Activated CD8-positive, alpha-beta memory T cell treated with anti-CD3 and anti-CD28 coated beads, Interleukin-2, amount 50 U/mL, for 1 hour (primary cell): ENCODE results near the gene ACOT7.
"Not testable (repeated sequence)": the region's sequence is repeated elsewhere in the genome, so short reads cannot be mapped to it uniquely, and the experiment has no call there.

Experiments used
- DNase-seq: peaks from one replicate; pipeline ENCODE4 v3.0.0-alpha.2; 2020; ENCODE audit errors: extremely low read depth

Gene ACOT7

DNA sequence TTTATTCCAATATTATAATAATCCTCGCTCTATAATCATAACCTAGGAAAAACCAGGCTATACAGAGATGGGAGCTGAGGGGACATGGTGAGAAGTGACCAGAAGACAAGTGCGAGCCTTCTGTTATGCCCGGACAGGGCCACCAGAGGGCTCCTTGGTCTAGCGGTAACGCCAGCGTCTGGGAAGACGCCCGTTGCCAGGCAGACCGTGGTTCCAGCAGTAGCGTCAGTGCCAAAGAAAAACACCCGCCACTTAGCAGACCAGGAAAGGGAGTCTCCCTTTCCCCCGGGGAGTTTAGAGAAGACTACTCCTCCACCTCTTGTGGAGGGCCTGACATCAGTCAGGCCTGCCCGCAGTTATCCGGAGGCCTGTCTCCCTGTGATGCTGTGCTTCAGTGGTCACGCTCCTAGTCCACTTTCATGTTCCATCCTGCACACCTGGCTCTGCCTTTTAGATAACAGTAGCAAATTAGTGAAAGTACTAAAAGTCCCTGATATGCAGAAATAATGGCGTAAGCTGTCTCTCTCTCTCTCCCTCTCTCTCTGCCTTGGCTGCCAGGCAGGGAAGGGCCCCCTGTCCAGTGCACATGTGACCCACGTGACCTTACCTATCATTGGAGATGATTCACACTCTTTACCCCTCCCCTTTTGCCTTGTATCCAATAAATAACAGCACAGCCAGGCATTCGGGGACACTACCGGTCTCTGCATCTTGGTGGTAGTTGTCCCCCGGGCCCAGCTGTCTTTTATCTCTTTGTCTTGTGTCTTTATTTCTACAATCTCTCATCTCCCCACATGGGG is 30.3 kb downstream of the ACOT7 start:
- not testable (repeated sequence) for DNase-seq

DNA sequence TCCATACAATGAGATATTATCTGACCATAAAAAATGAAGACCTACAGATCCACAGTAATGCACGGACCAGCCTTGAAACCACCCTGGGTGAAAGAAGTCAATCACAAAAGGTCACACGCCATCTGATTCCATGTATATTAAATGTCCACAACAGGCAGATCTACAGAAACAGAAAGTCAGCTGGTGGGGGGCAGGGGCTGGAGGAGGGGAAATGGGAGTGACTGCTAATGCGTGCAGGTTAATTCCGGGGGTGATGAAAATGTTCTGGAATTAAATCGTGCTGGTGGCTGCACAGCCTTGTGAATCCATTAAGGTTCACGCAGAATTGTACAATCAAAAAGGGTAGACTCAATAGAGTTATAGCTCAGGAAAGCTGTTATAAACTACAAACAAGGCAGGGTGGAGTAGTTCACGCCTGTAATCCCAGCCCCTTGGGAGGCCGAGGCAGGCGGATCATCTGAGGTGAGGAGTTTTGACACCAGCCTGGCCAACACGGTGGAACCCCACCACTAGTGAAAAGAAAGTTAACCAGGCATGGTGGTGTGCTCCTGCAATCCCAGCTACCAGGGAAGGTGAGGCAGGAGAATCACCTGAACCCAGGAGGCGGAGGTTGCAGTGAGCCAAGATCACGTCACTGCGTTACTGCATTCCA is 32.3 kb downstream of the ACOT7 start:
- no peak for DNase-seq

DNA sequence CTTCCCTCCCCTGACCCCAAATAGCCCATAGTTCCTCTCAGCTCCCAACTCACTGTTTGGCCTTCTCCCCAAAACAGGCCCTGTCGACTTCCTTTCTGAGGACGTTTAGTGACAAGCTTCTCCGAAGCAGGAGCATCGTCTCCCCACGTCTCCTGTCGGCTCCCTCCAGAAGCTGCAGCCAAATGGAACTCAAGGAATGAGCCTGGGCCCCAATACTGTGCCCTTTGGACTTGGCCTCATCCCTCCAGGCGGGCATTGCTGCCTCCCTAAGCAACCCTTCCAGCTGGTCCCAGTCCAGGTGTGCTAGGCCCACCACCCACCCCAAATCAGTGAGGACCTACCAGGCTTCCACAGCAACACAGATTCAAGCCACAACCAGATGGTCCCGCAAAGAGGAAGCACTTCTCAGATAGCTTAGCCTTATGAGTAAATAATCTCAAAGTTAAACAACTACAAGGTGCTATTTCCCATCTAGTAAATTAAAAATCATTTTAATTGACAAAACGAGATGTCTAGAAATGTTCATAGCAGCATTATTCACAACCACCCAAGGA is 33.0 kb downstream of the ACOT7 start:
- no peak for DNase-seq

DNA sequence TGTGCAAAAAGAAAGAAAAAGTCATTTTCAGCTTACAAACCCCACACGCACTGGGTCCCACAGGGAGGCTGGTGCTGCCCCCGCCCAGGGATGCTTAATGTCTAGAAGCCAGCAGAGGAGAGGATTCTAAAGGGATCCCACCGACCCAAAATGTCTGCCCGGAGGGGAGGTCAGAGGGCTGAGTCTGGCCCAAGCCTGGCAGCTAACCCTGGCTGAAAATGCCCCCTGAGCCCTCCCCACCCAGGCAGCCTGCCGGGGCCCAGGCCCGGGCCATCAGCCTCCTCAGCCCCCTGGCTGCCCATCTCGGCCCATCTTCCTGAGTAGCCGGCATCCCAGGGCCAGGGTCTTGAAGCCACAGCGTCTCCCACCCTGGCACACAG is 33.5 kb downstream of the ACOT7 start:
- no peak for DNase-seq

DNA sequence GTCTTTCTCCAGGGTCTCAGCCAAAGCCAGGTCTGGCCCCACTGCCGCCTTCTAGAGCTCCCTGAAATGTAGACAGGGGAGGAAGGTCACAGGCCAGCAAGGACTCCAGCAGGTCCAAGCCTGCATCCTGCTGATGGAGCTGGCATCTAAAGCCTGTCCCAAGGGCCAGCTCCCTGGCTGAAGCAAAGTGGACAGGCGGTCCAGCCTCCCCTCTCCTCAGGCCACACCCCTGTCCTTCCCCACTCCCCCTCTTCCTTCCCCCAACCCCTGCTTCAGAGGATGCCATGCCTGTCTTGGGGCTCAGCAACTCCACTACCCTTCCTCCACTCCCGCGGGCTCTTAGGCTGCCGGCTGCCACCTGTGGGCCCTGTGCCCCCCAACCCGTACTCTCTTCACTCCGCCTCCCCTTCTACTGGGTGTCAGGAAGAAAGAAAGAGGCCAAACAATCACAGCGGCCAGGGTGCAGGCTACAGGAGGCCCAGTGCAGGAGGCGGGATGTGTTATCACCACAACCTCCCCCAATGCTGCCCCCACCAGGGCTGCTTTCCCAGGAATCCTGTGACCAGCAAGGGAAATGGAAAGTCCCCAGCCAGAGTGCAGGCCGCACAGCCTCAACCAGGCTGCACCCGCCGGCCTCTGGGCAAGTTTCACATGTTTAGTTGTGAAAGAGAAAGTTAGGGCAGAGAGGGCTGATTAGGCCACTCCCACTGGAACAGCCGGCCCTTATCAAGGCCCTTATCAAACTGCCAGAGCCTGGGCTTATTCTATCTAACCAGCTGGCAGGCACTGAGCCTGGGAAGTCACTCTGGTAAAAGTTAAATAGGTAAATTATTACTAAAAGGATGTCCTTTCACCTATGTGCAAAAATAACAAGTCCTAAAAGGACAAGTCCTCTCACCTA is 34.1 kb downstream of the ACOT7 start:
- no peak for DNase-seq

DNA sequence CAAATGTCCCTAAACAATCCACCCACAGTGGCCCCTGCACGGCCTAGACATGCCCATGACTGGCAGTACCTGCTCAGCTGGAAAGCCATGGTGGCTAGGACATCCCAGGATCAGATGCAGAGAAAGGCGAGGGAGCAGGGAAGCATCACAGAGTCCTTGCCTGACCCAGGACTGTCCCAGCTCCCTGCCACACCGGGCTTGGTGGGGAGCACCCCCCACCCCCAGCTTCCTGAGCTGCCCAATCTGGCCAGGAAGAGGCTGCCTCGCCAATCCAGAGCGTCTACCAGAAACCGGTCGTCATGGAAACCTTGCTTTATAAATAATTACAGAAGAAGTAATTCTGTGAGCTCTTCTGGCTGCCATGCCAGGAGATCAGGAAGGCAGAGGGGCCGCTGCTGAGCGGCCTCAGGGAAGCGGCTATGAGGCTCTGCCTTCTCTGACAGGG is 34.8 kb downstream of the ACOT7 start:
- DNase-seq: no peak

DNA sequence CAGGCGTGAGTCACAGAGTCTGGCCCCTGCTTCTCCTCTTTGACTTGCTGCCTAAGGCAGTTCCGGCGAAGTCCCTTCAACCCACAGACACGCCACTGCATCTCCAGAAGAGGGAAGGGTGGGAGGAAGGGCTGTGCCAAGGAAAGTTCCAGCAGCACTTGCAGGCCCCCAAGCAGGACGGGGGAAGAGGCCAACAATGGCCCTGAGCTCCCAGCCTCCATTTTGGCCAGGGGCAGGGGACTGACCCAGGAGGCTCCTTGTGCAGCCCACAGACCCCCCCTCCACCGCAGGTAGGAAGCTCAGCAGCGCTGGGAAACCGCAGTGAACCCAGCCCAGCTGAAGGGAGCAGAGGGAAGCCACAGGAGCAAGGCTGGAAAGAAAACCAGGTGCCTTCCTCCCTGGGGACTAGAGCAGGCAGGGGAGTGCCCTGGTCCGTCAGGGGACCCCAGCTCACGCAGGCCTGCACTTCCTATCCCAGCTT is 35.4 kb downstream of the ACOT7 start:
- DNase-seq: no peak

DNA sequence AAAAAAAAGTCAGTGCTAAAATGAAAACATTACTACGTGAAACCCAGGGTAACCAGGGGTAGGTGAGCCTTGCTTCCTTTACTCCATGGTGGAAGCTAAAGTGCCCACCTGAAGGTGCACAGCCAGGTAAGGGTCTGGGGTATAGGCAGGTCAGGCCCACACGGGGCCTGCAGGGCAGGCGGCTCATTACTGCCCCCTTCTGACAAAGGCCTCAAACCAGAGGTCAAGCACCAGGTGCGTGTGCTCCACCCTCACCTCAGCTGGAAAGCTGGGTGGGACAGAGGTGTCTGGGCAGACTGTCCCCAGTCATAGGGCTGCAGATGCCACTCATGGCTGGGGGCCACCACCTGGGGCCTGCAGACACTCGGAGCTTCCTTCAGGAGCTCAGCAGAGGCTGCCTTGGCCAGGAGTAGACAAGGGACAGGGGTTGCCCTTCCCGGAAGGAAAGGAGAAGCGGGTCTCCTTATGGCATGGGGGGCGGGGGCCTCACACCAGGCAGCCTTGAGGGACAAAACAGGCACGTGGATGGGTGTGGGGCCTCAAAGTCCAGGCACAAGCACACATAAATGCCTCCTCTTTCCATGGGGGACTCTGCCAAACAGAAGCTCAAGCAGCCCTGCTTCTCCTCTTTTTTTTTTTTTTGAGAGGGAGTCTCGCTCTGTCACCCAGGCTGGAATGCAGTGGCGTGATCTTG is 36.2 kb downstream of the ACOT7 start:
- DNase-seq: no peak

DNA sequence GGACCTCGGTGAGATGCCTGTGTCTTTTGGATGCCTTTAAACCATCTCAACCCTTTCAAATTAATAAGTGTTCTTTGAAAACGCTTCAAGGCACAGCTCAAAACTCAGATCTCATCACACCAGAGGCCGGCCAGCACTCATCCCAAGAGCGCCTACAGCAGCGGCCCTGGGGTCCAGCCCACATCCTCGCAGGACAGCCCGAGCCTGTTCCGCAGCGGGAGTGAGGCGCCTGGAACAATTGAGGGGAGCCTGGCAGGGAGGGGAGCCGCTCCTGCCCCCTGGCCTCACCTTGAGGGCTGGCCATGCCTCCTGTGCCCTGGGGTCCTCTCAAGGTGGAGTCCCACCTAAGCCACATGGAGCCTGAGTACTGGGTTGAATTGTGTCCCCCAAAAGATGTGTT is 37.9 kb downstream of the ACOT7 start:
- DNase-seq: no peak

DNA sequence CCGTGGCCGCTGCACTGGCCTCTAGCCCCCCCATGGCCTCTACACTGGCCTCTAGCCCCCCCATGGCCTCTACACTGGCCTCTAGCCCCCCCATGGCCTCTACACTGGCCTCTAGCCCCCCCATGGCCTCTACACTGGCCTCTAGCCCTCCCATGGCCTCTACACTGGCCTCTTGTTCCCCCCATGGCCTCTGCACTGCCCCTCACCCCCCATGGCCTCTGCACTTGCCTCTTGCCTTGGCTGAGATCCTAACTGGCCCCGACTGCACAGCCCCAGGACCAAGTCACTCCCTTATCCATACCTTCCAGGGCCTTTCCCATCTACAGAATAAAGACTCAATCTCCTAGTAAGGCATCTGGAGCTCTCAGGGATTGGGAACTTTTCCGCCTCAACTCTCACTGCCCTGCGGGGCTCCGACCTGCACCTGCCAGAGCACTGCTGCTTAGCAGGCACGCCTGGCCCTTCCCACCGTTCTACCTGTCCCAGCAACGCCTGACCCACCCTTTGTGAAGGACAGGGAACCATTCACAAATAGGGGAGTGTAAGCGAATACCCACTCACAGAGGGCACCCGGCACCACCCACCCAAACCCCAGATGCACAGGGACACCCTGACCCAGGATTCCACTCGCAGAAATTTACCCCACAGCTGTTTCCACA is 38.8 kb downstream of the ACOT7 start:
- no peak for DNase-seq

DNA sequence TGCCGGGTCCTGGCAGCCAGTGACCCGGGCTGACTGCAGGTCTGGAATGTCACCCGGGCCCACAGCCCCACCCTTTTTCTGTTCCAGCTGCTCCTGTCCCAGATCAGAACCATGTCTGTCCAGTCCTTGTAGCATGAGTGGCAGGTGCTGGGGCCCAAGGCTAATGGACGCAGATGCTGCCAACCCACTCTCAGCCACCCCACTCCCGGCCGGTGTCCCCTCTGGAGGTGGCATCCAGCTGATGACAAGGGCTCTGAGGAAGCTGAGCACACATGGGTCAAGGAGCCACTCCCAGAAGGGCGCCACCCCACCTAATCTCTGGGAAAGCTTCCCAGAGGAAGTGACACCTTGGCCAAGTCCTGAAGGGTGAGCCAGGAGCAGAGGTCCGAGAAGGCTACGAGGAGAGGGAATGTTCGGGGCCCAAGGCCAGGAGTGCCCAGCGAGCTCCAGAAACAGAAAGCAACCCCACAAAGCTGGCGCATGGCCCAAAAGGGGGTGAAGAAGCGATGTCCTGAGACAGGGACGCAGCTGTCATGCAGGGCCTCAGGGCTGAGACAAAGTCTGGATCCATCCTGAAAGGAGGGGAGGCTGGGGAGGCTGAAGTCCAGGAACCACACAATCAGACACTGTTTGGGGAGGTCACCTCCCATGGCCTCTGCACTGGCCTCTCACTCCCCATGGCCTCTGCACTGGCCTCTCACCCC is 39.5 kb downstream of the ACOT7 start:
- no peak for DNase-seq

DNA sequence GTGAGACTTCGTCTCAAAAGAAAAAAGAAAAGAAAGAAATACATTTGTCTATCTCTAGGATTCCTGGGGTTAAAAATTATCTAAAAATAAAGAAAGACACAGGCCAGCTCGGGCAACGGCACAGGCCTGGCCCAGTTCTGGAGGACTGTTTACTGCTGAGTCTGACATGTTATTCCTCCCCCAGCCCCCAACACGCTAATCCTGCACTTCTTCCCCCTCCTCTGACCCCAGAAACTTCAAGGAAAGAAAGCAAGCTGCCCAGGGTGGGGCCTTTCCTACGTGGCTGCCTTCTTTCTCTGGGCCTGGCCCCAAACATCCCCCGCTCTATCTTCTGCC is 40.0 kb downstream of the ACOT7 start:
- no peak for DNase-seq

DNA sequence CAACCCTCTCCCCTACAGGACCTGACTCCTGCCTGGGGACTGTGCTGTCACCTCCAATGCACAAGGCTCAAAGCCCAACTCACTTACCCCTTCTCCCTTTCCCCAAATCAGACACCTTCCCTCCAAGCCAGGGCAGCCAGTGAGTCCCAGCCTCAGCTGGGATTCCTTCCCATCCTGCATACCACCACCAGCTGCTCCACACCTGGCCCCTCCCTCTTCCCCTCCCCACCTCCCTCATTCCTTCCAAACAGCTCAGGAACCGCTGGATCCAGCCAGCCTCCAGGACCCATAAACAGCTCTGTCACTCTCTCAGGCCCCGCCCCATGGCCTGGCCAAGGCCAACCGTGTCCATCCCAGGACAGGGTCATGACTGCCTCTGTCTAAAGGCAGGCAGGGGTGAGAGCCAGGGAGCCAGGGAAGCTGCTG is 41.4 kb downstream of the ACOT7 start:
- DNase-seq: no peak

DNA sequence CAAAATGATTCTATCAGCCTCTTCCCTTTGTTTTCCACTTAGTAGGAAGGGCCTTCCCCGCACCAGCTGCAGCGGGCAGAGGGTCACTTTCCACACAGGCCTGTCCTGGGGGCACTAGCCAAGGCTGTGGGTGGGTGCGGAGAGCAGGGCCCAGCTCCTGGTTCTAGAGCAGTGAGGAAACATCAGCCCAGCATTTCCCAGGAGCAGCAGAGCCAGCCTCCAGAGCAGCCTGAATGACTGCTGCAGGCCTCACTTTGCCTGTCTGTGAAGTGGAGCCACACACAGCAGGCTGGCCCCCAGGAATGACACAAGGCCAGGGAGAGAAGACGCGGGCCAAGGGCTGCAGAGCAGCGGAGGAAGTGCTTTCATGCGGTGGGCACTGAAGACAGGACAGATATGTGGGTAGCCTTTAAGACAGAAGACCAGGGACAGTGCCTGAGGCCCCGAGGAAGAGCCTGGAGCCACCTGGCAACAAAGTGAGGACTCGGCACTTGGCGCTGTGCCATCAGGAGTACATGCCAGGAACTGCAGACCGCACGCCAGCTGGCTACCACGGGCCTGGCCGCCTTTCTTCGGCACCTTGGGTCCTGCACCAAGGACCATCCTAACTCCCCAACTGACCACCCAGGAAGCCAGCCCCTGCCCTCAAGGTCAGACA is 42.0 kb downstream of the ACOT7 start:
- DNase-seq: no peak

DNA sequence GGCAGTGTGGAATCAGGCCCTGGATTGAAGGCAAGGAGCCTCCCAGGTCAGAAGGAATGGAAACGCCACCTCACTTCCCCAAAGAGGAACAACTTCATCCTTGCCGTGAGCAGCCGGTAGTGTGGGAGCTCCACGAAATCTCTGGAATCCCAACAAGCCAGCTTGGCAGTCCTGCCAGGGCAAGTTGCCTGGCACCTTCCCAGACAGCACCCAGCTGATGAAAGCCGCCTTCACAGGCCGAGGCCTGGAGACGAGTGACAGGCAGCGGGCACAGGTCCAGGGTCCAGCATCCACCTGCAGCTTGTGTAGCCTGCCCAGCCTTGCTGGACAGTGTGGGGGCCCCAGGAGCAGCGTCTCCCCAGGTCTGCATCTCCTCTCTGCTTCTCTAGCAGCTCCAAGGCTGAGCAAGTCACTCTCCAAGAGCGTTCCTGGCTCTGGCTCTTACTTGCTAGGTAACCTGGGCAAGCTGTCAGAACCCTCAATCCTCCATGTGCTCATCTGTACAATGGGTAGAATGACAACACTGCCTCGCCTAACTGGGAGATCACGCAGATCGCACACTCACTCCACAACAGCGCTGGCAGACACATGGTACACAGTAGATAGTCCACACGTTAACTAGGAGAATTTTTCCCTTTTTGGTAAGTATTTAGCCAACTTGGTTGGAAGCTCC is 43.0 kb downstream of the ACOT7 start:
- DNase-seq: no peak

DNA sequence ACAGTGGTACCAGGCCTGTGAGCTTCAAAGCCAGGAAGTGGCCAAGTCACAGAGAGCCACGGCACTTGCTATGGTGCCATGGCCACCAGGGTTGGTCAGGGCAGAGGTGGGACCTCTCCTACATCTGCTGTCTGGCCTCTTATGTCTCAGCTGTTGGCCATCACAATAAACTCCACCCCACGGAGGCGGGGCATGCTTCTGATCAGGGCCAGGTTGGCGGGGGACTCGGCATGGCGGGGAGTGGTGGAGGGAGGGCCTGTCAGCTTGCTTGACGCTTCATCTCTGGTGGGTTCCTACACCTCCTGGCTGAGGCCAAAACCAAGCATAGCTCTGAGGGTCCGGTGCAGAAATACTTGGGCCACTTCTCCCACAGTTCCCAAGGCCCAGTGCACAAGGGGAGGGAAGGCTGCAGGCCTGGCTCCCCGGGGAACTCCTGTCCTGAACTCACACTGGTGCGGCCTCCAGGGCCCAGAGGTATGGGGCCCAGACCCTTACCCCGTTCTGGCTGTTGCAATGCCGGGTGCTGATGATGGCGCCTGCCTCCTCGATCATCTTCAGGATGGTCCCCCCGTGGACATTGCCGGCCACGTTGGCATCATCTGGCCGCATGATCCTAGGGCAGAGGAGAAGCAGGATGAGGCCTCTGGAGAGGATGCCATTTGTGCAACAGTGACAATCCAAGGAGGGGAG is 44.2 kb downstream of the ACOT7 start:
- no peak for DNase-seq

DNA sequence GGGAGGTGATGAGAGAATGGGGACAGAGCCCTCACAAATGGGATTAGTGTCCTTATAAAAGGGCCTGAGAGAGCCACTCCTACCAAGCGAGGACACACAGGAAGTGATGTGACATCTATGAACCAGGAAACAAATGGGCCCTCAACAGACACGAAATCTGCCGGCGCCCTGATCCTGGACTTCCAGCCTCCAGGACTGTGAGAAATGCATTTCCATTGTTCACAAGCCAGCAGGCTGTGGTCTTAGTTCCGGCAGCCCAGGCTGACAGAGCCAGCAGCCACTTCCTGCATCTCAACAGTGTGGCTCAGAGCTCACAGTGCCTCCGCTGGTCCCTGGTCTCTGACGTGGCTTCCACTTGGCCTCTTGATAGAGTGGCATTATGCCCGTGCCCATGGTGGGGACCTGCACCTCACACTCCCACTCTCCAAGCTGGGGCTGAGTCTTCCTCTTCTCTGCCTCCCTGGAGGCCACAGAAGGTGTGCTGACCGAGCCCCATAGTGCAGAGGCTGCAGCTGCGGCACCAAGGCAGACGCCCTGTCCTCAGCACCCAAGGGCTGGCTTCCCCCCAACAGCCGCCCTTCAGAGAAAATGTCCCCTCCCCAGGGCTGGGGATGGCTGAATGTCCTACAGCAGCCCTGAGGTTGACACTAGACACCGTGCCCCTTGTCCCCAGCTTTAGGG is 44.9 kb downstream of the ACOT7 start:
- peak; percentile 40 for DNase-seq
